Dermis microvascular lymphatic vessel endothelial cell (primary cell): ENCODE data around the gene DCTN3. TPM values are rescaled to one million over a fixed set of nuclear protein-coding genes. Genes with fewer than 3 reads are reported as not detected.
A peak's percentile ranks its signal among the peaks of the same experiment; 100 is the strongest.

Source experiments
- DNase-seq, 2 donors: peaks; one replicate each; pipeline versions ENCODE4 v3.0.0 to v3.0.0-alpha.2; 2010; ENCODE audit warnings: low read depth in 2 of 2
- total RNA-seq: library from RNA; depleted of rRNA; stranded (reverse); fragments of >200 nt; gene quantifications from 2 replicates; pipeline ENCODE4 v1.2.1, GENCODE V29; 2014

DCTN3 gene
- total RNA-seq, 1 donor from 2014 or later = 76.0 TPM

GRCh38 chr9:34623374-34624235, 3.3 kb upstream of the DCTN3 start:
- DNase-seq = no peak

DNA sequence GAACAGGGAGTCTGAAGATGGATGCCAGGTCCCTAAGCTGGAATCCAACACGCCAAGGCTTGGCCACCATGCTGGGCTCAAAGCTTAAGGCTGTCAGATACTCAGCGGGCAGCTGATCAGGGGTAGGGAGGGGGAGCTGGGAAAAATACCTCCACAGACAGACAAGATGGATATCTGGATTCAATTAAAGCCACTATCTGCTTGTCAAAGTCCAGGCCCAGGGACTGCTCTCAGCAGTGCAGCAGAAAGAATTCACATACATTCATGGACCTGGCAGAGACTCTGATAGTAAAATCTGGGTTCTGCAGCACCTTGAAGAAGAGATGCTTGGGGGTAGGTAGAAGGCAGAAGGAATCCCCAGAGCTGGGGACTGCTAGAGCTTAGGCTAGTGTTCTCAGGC, 5.2 kb downstream of the DCTN3 start:
- DNase-seq = no peak

GRCh38 chr9:34612788-34613390, 7.4 kb downstream of the DCTN3 start:
- peak; percentile 54 to 81 for DNase-seq

DNA sequence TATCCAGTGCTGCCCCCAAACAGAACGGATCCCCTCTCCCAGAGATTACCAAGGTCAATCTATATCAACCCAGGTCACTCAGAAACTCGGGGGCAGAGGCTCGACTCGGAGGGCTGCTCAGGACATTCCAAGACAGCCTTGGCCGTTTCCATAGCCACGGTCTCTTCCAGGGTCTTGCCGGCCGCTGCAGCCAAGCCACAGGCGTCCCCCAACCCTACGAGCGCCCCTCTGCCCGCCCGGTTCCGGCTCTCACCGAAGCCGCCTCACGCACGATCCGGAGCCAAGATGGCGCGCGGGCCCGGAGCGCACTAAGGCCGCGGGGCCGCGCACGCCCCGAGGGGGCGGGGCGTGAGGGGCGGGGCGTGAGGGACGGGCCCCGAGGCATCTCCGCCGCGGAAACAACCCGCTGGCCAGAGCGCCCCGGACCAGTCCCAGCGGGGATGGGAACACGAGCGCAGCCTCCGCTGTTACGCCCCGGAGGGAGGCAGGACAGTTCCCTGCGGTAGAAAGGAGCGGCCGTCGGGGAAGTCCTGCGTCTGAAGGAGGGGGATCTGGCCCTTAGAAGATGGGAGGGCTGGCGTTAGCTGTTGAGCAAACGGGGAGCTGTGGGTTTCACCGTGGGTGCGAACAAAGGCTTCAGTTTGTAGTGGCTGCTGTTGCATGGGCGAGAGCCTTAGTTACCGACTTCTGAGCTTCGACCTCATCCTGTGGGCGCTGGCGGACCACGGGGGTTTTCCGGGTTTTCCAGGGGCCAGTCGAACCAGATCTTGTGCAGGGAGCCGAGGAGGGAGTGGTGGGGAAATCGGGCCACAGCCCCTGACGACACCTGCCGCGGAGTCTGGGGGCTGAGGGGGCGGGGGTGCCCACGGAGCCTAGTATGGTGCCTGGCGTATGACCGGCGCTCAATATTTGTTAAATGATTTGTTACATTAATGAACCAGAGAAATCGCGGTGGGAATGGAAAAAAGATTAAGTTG, 8.2 kb downstream of the DCTN3 start, which contains the start of gene RPP25L:
Gene RPP25L (minus strand): TSS at position 287 of the 977 bp plus-strand sequence. CDS start 801 bp downstream, outside the sequence.
- peak in 1 of 2 donors; percentile 85 for DNase-seq

- no peak for DNase-seq
Observed at GRCh38 chr9:34611251-34611810, 9.0 kb downstream of the DCTN3 start.

GRCh38 chr9:34610434-34611206, 9.7 kb downstream of the DCTN3 start:
- DNase-seq = no peak

DNA sequence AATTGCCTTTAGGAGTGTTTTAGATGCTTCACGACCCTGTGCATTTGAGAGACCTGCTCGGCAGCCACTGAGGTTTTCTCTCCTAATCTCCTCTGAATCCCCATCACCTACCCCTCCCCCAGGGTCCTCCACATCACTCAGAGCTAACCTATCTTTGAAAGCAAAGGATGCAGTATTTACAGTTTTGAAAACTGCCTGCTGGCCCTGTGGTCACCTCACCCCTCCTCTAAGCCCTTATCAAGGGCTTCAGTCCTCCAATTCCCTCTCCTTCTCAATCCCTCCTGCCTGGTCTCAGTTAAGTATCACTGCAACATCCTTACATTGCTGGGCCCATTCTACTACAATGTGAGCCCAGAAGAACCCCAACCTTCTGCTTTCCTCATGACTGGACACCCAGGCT, 13.0 kb downstream of the DCTN3 start:
- DNase-seq = no peak

- no peak for DNase-seq
Observed at GRCh38 chr9:34606905-34607304, 13.4 kb downstream of the DCTN3 start.

DNA sequence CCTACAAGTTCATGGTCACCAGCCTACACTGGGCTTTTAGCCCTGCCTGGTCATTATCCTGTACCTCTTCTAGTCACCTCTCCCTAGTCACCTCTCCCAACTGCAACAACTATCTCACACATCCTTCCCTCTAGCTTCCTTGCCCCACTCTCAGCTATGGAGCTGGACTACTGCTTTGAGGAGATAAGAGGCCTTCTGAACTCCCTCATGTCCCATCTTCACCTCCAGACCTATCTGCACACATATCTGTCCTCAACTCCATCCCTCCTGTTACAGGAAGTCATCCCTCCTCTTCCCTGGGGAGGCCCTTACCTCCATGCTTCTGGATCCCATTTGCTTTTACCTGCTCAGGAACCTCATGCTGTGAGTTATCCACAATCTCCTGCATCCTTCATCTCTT, 14.1 kb downstream of the DCTN3 start:
- no peak for DNase-seq

DNA sequence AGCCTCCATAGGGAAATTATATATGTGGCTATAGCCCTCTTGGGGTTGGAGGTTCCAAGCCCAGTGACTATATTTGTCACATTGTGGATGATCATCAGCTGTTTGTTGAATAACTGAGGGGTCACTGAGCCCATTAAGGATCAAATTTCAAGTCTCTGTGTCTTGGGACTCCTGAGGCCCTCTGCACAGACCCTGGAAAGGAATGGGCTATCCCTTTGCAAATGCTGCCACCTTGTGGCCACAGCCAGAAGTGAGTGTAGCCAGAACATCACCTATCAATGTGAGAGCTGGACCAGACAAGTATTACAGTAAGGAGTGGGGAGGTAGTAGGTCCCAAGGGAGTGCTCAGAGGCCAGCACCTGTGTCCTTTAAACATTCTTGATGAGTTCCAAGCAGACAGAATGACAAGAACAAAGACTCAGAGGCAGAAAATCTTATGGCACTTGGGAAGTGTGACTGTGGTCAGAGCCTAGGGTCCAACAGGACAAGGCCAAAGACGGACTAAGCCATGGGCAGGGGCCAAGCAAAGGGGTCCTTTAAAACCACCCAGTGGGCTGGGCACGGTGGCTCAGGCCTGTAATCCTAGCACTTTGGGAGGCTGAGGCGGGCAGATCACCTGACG, 16.6 kb downstream of the DCTN3 start:
- peak; percentile 39 to 73 for DNase-seq

DNA sequence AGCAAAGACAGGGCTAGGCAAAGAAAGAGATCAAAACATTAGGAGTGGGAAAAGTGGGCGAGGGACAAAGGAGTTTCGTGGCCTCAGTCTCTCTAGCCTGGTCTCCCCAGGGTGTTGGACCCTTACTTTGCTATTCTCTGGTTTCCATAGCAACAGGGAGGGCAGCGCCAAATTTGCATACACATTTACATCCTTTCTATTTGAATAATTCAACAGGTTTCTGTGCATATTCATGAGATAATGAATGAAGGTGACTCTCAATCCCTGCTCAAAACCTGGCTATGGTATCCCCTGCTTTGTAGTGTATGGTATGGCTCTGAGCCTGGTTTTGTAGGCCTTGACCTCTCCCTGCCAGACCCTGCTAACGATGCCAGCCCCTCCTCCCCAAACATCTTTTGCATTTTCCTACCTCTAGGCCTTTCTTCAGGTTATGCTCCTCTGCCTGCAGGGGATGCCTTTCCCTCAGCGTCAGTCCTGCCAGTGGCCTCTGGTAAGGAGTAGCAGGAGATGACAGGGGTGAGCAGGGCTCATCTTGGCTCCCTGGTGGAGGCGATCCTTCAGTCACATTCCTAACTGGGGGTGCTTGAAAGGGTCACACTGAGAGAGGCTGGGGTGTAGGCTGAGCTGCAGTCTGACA, 18.2 kb downstream of the DCTN3 start:
- DNase-seq = no peak

GRCh38 chr9:34600908-34601307, 19.4 kb downstream of the DCTN3 start:
- DNase-seq = no peak

DNA sequence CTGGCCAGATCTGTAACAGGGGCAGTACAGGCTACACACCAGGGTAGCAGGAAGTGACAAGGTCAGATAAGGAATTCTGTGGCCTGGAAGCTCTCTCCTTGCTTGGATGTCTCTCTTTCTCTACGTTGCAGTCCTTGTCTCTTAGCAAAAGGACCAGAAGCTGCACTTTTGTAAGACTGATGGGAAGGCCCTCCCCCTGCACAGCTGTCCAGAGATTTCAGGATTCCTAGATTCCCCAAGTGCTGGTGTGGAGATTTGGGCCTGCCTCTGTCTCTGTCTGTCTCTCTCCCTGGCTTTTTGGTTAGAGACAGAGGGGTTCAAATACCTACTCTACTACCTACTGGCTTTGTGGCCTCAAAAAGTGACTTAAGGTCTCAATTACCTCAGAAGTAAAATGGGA, 20.7 kb downstream of the DCTN3 start:
- no peak for DNase-seq

DNA sequence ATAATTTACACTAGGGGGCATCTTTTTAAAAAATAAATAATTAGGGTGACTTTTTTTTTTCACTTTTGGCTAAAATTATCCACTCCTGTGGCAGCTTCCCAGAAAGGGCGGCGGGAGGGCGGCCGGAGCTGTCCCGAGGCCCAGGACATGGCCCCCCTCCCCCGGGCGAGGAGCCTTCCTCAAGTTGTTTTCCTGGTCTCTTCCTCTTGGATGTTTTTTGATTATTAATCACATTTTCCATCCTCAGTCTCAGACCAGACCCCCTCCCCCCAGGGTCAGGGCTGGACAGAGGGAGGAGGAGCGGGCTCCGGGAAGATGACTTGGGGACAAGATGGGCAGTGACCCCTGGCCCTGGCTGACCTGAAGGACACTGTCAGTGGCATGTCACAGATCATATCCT, 26.1 kb downstream of the DCTN3 start:
- DNase-seq = no peak

DNA sequence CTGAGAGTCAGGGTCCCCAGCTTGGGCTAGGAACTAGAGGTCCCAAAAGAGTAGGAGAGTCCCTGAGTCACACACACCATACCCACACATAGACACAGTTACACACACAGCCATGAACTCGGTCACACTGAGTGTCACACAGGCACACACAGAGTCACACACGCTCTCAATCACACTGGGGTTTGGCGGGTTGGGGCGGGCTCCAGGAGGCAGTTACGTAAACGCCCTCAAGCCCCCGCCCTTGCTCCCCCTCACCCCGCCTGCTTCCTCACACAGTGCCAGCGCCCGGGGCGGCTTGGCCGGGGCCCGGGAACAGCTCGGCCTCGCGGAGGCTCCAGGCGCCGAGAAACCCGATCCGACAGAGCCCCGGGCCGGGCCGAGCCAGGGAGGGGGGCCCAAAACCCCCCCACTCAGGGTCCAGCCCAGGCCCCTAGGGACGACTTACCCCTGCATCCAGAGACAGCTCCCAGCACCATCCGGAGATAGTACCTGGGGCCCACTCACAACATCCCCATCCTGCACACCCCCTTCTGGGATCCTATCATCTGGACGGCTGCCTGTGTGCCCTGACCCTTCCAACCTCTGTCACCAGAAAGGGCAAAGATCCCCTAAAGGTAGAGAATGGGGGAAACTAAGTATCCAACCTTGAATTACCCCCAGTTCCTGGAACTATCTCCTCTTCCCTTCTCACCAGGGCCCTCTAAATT, 27.2 kb downstream of the DCTN3 start:
- DNase-seq = no peak

GRCh38 chr9:34591917-34592866, 28.1 kb downstream of the DCTN3 start:
- DNase-seq = no peak

DNA sequence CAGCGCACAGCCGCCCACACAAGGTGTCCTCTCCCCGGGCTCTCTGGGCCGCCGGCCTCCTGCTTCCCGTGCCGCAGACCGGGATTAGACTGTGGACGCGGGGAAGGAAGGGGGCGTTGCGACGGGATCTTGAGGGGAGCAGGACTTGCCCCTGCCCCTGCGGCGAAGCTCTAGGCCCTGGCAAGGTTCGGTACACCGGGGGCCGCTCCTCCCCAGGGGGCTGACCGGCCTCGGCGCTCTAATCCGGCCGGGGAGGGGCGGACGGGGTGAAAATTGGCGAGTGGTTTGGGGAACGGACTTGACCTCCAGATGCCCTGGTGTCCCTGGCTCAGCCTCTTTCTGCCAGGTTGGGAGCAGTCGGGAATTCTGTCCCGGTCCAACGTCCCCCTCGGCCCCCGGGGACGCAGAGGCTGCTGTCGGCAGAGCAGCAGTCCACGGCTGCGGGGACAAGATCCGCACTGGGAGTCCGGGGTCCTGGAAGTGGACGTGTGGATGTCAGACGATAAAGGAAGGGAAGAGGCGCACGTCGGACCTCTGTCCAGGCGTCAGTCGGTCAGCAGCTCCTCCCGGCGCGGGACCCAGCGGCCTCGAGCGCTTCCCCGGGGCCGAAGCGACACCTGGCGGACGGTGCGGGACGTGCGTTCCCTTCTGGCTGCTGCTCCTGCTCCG, 28.9 kb downstream of the DCTN3 start:
- DNase-seq = peak; percentile 53 to 78
